NCI-H2029 treated with DMSO at 0.1 percent for 48 hours (cell line): ENCODE data around the gene ITIH6.
A peak's percentile ranks its signal among the peaks of the same experiment; 100 is the strongest.
"Not testable (repeated sequence)": the region's sequence is repeated elsewhere in the genome, so short reads cannot be mapped to it uniquely, and the experiment has no call there.

Source experiments
- DNase-seq: peaks from one replicate; lab custom pipeline; 2025; lab: John Stamatoyannopoulos, UW

Gene ITIH6, protein sequence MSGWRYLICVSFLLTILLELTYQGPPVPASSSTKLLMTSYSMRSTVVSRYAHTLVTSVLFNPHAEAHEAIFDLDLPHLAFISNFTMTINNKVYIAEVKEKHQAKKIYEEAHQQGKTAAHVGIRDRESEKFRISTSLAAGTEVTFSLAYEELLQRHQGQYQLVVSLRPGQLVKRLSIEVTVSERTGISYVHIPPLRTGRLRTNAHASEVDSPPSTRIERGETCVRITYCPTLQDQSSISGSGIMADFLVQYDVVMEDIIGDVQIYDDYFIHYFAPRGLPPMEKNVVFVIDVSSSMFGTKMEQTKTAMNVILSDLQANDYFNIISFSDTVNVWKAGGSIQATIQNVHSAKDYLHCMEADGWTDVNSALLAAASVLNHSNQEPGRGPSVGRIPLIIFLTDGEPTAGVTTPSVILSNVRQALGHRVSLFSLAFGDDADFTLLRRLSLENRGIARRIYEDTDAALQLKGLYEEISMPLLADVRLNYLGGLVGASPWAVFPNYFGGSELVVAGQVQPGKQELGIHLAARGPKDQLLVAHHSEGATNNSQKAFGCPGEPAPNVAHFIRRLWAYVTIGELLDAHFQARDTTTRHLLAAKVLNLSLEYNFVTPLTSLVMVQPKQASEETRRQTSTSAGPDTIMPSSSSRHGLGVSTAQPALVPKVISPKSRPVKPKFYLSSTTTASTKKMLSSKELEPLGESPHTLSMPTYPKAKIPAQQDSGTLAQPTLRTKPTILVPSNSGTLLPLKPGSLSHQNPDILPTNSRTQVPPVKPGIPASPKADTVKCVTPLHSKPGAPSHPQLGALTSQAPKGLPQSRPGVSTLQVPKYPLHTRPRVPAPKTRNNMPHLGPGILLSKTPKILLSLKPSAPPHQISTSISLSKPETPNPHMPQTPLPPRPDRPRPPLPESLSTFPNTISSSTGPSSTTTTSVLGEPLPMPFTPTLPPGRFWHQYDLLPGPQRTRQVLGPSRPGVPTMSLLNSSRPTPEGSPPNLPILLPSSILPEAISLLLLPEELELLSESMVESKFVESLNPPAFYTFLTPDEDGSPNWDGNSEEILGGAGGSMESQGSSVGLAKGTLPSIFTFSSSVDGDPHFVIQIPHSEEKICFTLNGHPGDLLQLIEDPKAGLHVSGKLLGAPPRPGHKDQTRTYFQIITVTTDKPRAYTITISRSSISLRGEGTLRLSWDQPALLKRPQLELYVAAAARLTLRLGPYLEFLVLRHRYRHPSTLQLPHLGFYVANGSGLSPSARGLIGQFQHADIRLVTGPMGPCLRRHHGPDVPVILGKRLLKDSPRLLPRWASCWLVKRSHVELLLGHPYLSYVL

DNA sequence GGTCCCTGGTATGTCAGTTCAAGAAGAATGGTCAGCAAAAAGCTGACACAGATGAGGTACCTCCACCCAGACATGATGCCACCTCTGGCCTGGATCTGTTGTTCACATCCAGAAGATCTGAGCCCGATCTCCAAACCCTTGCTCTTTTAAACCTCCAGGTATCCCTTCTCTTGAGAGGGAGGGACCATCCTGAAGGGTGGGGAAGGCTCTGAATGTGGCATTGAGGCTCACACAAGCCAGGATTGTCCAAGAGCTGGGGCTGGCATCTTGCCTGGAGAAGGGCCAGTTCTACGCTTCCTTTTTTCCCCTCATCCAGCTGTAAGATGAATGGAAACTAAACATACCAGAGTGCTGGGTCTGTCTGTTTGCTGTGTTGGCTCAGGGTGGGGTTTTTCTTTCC lies at the start of gene ITIH6:
Gene ITIH6, minus strand, starts transcription at position 119 of the 400 bp plus-strand sequence. Its CDS starts 45 bp downstream, at position 74.
- DNase-seq, result no peak

- DNase-seq, result not testable (repeated sequence)
Observed at GRCh38 chrX:54847700-54848099, 49.6 kb upstream of the ITIH6 start.

DNA sequence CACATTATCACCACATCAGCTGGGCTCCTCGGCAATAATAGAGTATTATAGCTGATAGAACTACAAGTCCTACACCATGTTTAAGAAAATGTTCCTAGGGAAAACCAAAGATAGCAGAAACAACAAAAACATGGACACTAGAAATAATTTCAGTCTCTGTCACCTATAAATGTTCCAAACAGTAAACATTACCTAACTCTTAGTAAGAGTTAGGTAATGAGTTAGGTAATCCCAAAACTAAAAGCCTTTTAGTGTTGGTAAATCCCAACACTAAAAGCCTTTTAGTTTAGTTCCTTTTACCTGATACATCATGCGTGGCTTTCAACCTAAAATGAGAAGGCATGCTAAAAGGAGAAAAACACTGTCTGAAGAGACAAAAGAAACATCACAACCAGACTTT lies 45.0 kb upstream of the ITIH6 start:
- DNase-seq, result no peak

DNA sequence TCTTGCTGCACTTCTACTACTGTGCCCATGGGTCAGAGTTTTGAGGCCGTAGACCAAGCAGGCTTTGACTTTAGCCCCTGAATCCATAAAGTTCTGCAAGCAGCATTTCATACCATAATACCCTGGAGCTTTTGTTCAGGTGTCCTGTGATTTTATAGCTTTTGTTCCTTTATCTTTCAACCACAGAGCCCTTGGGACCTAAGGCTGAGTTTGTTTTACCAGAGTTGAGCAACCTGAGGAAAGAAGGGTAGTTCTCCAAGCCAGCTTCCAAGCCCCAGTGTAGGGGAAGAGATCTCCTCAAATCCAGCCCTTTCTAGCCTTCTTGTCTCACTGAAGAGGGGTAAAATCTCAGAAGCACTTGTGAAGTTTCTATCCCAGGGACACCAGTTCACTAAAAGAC lies 44.6 kb upstream of the ITIH6 start:
- no peak for DNase-seq

DNA sequence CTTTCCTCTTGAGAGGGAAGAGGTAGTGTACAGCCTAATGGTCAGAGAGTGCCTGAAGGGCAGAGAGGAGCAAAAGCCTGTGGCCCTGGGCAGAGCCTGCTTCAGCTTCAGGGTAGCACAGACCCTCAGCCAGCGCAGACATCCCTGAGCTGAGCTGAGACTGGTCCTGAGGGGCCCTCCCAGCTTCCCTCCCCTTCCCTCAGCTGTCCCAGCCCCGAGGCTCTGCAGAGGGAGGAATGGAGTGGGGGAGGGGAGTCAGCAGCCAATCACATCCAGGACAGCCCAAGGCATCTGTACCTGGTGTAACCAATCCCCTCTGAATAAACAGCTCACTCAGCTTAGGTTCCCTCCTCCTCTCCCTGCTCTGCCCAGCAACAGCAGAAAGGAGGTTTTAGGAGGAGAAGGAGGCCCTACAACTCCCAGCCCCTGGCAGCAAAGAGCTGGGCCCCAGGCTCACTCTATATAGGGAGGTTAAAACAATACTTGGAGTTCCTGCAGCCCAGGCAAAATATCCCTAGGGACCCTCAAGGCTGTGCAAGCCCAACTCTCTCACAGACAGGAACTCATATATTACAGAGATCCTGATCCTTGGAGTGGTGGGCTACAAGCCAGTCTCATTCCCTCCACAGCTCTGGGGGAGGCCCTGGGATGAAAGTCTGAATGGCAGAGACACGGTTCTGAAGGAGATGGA lies 43.3 kb upstream of the ITIH6 start:
- not testable (repeated sequence) for DNase-seq

- DNase-seq, result no peak
Observed at GRCh38 chrX:54838583-54838982, 40.5 kb upstream of the ITIH6 start.

- DNase-seq, result no peak
Observed at GRCh38 chrX:54826598-54826997, 28.5 kb upstream of the ITIH6 start.

- no peak for DNase-seq
Observed at GRCh38 chrX:54825716-54826438, 27.8 kb upstream of the ITIH6 start.

GRCh38 chrX:54824722-54825121 lies 26.7 kb upstream of the ITIH6 start:
- no peak for DNase-seq

DNA sequence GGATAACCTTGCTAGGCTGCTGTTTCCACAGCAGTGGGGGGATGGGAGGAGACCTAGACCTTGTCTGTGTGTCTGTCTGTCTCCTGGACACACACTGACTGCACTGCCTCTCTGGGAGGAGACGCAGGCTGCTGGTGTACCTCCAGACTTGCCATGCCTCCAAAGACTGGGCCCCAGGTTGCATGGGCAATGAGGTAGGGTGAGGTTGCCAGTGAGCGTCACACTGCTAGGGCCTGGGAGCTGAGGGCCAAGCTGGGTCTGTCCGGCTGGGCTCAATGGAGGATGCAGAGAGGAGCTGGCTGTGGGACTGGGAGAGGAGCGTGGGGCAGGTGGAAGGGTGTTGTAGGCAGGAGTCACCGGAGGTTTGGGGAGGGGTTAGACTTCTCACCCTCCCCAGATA lies 26.1 kb upstream of the ITIH6 start:
- no peak for DNase-seq

GRCh38 chrX:54821310-54821709 lies 23.3 kb upstream of the ITIH6 start:
- no peak for DNase-seq

GRCh38 chrX:54820737-54821136 lies 22.7 kb upstream of the ITIH6 start:
- DNase-seq, result no peak

- DNase-seq, result no peak
Observed at GRCh38 chrX:54819201-54819600, 21.1 kb upstream of the ITIH6 start.

DNA sequence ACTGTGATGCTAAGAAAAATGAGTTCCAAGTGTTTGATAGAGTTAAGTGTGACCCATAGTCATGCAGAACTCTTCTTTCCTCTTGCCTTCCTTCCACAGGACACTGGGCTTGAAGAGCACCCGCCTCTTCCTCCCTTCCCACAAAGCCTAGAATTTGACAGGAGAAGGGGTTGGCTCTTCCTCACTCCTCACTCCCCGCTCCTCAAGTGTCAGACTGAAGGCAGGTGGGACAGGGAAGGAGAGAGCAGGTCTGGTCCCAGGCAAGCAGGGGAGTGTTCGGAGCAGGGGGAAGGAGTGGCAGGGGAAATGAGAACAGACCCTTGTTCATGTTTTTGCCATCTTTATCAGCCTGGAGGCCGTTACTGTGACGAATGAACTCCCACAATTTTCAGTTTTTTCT lies 20.2 kb upstream of the ITIH6 start:
- no peak for DNase-seq

DNA sequence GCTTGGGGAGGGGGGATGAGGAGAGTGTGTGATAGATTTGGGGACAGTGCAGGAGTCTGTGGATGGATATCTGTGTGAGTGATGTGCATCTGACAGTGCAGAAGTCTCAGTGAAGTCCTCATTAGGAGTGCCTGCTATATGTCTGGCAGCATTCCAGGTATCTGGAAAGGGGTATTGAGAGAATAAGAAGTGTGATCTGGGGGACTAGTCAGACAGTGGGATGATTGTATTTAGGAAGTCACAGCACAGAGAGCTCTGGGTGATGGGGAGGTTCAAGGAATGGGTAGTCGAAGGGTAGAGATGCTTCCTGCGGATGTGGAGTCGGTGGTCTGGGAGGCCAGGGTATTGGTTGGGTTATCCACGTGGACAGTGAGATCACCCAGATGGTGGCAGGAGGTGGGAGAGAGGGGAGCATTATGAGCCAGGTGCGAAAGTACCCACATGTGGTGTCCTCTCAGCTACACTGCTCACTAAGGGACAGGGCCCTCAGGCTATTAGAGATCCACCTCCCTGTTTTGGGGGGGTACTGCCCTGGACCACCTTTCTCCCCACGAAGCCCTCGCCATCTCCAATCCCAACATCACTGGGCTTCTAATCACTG lies 19.3 kb upstream of the ITIH6 start:
- DNase-seq, result no peak

DNA sequence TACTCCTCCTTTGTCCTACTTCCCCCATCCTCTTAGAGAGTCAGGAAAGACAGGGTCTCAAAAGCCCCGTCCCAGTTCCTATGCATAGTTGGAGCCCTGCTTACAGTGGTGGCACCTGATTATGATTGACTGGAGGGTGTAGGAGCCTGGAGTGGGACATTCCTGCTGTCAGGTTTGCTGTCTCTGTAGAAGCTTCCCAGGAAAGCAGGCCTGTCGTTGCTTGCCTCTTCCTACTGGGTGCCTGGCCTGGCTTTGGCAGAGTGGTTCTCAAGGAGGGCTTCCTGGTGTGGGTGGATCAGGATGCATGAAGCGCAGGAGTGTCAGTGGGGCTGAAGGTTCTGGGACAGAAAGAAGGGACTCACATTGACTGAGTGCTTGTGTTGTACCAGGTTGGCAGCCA lies 14.3 kb upstream of the ITIH6 start:
- no peak for DNase-seq

GRCh38 chrX:54811301-54811885 lies 13.3 kb upstream of the ITIH6 start:
- no peak for DNase-seq

DNA sequence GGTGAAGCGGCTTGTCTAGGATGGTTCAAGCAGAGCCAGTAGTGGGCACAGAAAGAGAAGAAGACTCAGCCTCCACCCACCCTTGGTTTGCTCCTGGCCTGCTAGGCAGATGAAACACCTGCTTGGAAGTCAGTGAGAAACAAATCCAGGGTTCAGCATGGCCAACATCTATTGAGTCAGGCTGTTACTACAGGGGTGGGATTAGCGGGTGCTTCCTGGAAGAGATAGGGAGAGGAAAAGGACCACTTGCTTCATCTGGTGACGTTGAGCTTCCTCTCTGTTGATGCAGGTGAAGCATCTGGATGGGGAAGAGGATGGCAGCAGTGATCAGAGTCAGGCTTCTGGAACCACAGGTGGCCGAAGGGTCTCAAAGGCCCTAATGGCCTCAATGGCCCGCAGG lies 12.5 kb upstream of the ITIH6 start:
- no peak for DNase-seq

- peak; percentile 76 for DNase-seq
Observed at GRCh38 chrX:54808605-54809483, 10.8 kb upstream of the ITIH6 start.
